Vagina (tissue), 2 donors: ENCODE data around the gene OR5M3. TPM values are rescaled to one million over a fixed set of nuclear protein-coding genes. Genes with fewer than 3 reads are reported as not detected.

ENCODE experiments used
- DNase-seq, 2 donors: peaks; one replicate each; pipeline ENCODE4 v3.0.0-alpha.2; 2017; ENCODE audit errors: extremely low spot score in 2 of 2
- H3K27ac ChIP-seq: fragments of 200-600 bp; sonication (generic); one replicate; pipeline ENCODE4 v1.5.1; 2019
- H3K27me3 ChIP-seq: fragments of 200-600 bp; sonication (generic); one replicate; pipeline ENCODE4 v1.5.1; 2019
- H3K36me3 ChIP-seq, 2 donors: fragments of 200-600 bp; sonication (generic); one replicate each; pipeline ENCODE4 v1.5.1; 2017 to 2019
- H3K4me1 ChIP-seq: fragments of 200-600 bp; sonication (generic); one replicate; pipeline ENCODE4 v1.5.1; 2019
- H3K4me3 ChIP-seq, 2 donors: fragments of 200-600 bp; sonication (generic); 1 replicate in 1 of 2; 2 replicates in 1 of 2; pipeline ENCODE4 v1.5.1; 2016 to 2019
- H3K9me3 ChIP-seq: fragments of 200-600 bp; sonication (generic); one replicate; pipeline ENCODE4 v1.5.1; 2019
- POLR2A ChIP-seq, 2 donors: fragments of 450-650 bp; IDR thresholded peaks; one replicate each; pipeline ENCODE4 v1.6.1; 2017; ENCODE audit warnings: antibody characterized with exemption in 2 of 2, mild to moderate bottlenecking in 2 of 2, moderate library complexity in 2 of 2
- POLR2AphosphoS5 ChIP-seq, 2 donors: sonication (generic); formaldehyde crosslinking; IDR thresholded peaks; one replicate each; pipeline ENCODE4 v1.9.0; 2017; ENCODE audit warnings: antibody characterized with exemption in 2 of 2, mild to moderate bottlenecking in 2 of 2, low read depth in 1 of 2; ENCODE audit not compliant: insufficient read depth in 1 of 2
- intact Hi-C: fragments of 100-400 bp; cut with DNase I; formaldehyde crosslinking; loops from one replicate; pipeline ENCODE4 v1.15.1; 2023
- total RNA-seq: library from RNA; depleted of rRNA; stranded (reverse); fragments of >200 nt; gene quantifications from one replicate; pipeline ENCODE4 v1.2.3, GENCODE V29; 2016
- TF ChIP-seq, protein P1 (sequence below), 3 experiments: fragments of 450-650 bp in 2 of 3; fragments of 200-600 bp in 1 of 3; sonication (generic) in 1 of 3; IDR thresholded peaks; one replicate each; pipeline ENCODE4 v1.5.1; 2017 to 2019; ENCODE audit warnings: antibody characterized with exemption in 3 of 3, mild to moderate bottlenecking in 2 of 3, moderate library complexity in 2 of 3

OR5M3 gene
- total RNA-seq, 1 donor from 2014 or later = not detected

DNA sequence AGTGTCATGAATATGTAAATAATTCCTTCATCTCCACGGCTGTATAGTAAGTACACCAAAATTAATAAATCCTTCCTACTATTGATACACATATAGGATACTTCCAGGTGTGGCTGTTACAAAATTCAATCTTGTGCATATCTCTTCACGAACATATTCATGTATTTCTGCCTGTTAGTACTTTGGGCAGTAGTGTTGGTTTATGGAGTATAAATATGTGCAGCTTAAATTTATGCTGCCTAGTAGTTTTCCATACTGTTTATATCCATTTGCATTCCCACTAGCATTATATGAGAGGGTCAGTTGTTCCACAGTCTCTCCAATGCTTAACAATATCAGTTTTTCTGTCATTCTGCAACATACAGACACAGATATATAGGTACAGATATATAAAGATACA lies 22.0 kb upstream of the OR5M3 start:
- Histone ChIP-seq H3K4me1 (no peaks in the 10 kb centered on the region), H3K4me3 (no peak overlapping the region), H3K9me3 (no peaks in the 10 kb centered on the region), H3K36me3 (no peaks in the 10 kb centered on the region), H3K27ac (no peak overlapping the region), H3K27me3 (no peaks in the 10 kb centered on the region)
- DNase-seq = no peak
- intact Hi-C loops = no loop called here
- TF ChIP-seq POLR2AphosphoS5 (IDR thresholded peaks at IDR 0.05; ENCODE audit: insufficient read depth in 1 of 2, low read depth in 1 of 2) (no peak), POLR2A (IDR thresholded peaks at IDR 0.05) (no peak)
- TF ChIP-seq, protein P1, sequence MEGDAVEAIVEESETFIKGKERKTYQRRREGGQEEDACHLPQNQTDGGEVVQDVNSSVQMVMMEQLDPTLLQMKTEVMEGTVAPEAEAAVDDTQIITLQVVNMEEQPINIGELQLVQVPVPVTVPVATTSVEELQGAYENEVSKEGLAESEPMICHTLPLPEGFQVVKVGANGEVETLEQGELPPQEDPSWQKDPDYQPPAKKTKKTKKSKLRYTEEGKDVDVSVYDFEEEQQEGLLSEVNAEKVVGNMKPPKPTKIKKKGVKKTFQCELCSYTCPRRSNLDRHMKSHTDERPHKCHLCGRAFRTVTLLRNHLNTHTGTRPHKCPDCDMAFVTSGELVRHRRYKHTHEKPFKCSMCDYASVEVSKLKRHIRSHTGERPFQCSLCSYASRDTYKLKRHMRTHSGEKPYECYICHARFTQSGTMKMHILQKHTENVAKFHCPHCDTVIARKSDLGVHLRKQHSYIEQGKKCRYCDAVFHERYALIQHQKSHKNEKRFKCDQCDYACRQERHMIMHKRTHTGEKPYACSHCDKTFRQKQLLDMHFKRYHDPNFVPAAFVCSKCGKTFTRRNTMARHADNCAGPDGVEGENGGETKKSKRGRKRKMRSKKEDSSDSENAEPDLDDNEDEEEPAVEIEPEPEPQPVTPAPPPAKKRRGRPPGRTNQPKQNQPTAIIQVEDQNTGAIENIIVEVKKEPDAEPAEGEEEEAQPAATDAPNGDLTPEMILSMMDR (IDR thresholded peaks at IDR 0.05) = no peak

DNA sequence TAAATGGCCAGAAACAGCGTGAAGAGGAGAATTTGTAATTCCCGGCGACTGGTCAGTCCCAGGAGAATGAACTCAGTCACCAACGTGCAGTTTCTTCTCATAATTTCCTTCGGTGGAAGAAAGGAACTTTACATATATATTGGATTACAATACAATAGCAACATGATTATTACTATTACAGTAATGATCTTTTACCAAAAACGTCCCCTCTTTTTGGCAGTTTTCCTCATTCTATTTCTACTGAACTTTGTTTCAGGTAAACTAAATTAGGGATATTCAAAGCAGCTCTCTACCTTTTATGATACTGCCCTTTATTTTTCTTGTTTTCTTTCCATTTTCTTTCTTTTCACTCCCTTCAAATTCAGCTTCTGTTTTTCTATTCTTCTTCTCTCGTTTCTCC lies 18.1 kb upstream of the OR5M3 start, which contains the start of gene OR5M8:
OR5M8 (minus strand) TSS at position 101 of the 400 bp plus-strand sequence; CDS start at position 101, 0 bp downstream.
- Histone ChIP-seq H3K36me3 (no peaks in the 10 kb centered on the region), H3K9me3 (no peaks in the 10 kb centered on the region), H3K4me1 (no peaks in the 10 kb centered on the region), H3K27me3 (no peaks in the 10 kb centered on the region), H3K4me3 (no peak within 1 kb of the TSS), H3K27ac (no peak within 1 kb of the TSS)
- TF ChIP-seq POLR2AphosphoS5 (IDR thresholded peaks at IDR 0.05; ENCODE audit: insufficient read depth in 1 of 2, low read depth in 1 of 2) (no peak), POLR2A (IDR thresholded peaks at IDR 0.05) (no peak)
- TF ChIP-seq, protein P1 (IDR thresholded peaks at IDR 0.05) = no peak
- no peak for DNase-seq
- intact Hi-C loops = no loop called here

DNA sequence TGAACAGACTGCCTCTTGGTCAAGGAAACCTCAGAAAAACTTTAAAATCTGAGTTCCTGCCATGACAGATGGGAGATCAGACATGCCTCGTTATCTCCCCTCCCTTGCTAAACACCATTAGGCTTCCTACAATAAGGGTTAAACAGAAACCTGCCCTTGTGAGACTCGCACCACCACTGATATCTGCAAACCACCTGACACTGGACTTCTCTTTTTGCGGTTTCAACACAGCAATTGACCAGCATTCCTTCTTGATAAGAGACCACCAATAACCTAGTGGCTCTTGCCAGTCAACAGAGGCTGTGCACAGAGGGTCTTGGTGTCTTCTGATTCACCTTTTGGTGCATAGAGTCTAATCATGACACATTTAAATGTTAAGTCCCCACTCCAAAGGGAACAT lies 13.6 kb upstream of the OR5M3 start:
- intact Hi-C loops = no loop called here
- no peak for TF ChIP-seq POLR2AphosphoS5 (IDR thresholded peaks at IDR 0.05; ENCODE audit: insufficient read depth in 1 of 2, low read depth in 1 of 2)
- TF ChIP-seq, protein P1 (IDR thresholded peaks at IDR 0.05) = no peak
- no peak for TF ChIP-seq POLR2A (IDR thresholded peaks at IDR 0.05)

DNA sequence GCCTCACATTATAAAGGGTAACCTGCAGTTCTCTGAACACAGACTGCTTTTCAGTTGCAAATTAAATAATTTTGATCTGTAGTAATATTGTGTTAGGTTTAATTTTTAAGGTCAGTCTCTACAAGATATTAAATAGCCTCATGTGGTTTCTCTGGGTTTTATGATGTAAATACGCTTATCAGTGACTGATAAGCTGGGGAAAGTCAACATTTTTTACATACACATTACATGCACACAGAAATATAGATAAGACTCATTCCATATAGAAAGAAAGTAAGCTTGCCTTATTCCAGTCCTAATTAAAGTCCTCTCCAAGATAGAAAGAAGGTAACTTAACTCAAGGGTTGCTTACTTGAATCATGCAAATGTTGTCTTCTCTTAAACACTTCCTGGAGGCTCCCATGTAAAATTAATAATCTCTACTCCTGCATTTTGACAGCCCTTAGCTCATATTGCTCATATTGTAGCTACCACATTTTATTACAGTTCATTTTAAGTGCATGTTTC lies 1.6 kb upstream of the OR5M3 start:
- Histone ChIP-seq H3K4me1 (no peaks in the 10 kb centered on the region), H3K36me3 (no peaks in the 10 kb centered on the region), H3K27me3 (no peaks in the 10 kb centered on the region), H3K4me3 (no peak overlapping the region), H3K9me3 (no peaks in the 10 kb centered on the region), H3K27ac (no peak overlapping the region)
- intact Hi-C loops = no loop called here
- DNase-seq = no peak
- TF ChIP-seq POLR2AphosphoS5 (IDR thresholded peaks at IDR 0.05; ENCODE audit: insufficient read depth in 1 of 2, low read depth in 1 of 2) (no peak), POLR2A (IDR thresholded peaks at IDR 0.05) (no peak)

More for the DNA sequence above, 13.6 kb upstream of the OR5M3 start:
- Histone ChIP-seq H3K9me3 (no peaks in the 10 kb centered on the region), H3K27me3 (no peaks in the 10 kb centered on the region), H3K4me1 (no peaks in the 10 kb centered on the region), H3K4me3 (no peak overlapping the region), H3K27ac (no peak overlapping the region), H3K36me3 (no peaks in the 10 kb centered on the region)
- no peak for DNase-seq

DNA sequence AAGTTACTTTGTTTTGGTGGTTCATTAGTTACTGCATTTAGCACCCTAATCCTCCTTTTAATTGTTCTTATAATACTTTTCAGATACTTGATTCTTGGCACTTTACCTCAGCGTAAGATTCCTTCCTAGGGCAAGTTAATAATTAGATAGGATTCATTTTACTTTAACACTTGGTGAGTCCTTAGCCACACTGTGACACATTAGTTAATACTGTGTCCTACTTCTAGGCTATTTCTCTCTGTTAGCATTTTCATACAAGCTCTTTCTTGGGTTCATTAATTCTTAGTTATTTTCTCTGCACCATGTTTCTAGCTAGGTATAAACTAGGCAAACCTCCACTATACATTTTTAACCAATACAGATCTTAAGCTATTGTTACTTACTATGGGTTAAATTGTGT lies 16.1 kb downstream of the OR5M3 start:
- DNase-seq = no peak
- no peaks in the 10 kb centered on the region for H3K36me3 ChIP-seq
- intact Hi-C loops = no loop called here
- no peaks in the 10 kb centered on the region for H3K4me1 ChIP-seq
- no peak overlapping the region for H3K27ac ChIP-seq
- H3K27me3 ChIP-seq = no peaks in the 10 kb centered on the region
- no peaks in the 10 kb centered on the region for H3K9me3 ChIP-seq
- TF ChIP-seq, protein P1 (IDR thresholded peaks at IDR 0.05) = no peak
- TF ChIP-seq POLR2AphosphoS5 (IDR thresholded peaks at IDR 0.05; ENCODE audit: insufficient read depth in 1 of 2, low read depth in 1 of 2) = no peak
- TF ChIP-seq POLR2A (IDR thresholded peaks at IDR 0.05) = no peak
- H3K4me3 ChIP-seq = no peak overlapping the region
